Retinal pigment epithelial cell (primary cell): ENCODE measurements around the gene PYHIN1.

Source experiments
- DNase-seq: peaks from one replicate; pipeline ENCODE4 v3.0.0-alpha.2; 2010; ENCODE audit warnings: low read depth
- H3K4me3 ChIP-seq: 2 replicates; pipeline ENCODE4 v1.5.1; 2011; ENCODE audit warnings: mild to moderate bottlenecking, low read length, control low read depth, moderate library complexity
- TF ChIP-seq, protein P1 (sequence below): conservative IDR thresholded peaks from 2 replicates; pipeline ENCODE4 v1.5.1; 2011; ENCODE audit warnings: low read depth, low read length, control low read depth, inconsistent platforms

PYHIN1 gene

DNA sequence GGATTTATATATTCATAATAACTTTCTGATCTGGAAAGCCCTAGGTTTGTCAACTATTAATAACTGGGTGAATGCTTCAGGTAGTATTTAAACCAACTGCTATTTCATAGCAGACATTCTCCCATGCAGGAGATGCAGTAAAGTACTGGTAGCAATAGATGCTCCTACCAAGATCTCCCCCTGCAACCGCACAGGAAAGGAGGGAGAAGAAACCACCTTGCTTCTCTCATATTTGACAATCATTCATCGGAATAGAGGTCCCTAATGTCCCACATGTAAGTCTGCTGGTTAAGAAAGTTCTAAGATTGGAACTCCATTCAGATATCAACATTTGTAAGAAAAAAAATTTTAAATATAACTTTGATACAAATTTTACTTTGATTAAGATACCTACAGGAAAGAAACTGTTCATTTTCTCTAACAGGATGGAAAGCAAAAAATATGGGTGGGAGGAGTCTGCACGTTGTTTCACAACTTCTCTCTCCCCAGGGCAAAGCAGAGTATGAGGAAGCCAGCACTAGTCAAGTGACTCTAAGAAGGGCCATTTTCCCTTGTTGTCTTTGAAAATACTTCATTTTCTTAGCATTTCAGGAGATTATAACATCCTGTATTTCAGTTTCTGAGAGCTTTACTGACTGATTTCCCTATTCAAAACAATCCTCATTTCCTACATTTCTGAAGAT lies at the start of gene PYHIN1:
Gene PYHIN1 (plus strand): TSS at position 498 of the 683 bp plus-strand sequence. CDS start 5,359 bp downstream, outside the sequence.
- DNase-seq: no peak
- no peak within 1 kb of the TSS for H3K4me3 ChIP-seq
- TF ChIP-seq, protein P1, sequence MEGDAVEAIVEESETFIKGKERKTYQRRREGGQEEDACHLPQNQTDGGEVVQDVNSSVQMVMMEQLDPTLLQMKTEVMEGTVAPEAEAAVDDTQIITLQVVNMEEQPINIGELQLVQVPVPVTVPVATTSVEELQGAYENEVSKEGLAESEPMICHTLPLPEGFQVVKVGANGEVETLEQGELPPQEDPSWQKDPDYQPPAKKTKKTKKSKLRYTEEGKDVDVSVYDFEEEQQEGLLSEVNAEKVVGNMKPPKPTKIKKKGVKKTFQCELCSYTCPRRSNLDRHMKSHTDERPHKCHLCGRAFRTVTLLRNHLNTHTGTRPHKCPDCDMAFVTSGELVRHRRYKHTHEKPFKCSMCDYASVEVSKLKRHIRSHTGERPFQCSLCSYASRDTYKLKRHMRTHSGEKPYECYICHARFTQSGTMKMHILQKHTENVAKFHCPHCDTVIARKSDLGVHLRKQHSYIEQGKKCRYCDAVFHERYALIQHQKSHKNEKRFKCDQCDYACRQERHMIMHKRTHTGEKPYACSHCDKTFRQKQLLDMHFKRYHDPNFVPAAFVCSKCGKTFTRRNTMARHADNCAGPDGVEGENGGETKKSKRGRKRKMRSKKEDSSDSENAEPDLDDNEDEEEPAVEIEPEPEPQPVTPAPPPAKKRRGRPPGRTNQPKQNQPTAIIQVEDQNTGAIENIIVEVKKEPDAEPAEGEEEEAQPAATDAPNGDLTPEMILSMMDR: no peak

DNA sequence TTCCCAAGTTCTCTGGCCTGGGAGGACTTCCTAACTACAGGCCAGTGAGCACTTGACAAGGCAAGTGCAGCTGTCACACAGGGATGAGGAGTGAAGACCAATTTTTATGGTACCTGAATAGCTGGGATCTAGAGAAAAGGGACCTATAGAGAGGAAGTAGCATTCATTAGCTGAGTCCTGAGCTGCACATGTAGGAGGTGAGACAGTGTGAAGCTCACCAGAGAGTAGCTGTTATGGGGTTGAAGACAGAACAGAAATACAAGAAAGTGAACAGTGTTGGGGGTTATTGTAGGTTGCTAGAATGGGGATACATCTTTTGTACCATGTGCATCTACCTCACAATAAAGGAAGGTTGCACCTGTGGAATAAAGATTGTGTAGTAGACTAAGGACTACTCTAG lies 37.7 kb upstream of the PYHIN1 start:
- TF ChIP-seq, protein P1: no peak
- no peak for DNase-seq
- no peak overlapping the region for H3K4me3 ChIP-seq

DNA sequence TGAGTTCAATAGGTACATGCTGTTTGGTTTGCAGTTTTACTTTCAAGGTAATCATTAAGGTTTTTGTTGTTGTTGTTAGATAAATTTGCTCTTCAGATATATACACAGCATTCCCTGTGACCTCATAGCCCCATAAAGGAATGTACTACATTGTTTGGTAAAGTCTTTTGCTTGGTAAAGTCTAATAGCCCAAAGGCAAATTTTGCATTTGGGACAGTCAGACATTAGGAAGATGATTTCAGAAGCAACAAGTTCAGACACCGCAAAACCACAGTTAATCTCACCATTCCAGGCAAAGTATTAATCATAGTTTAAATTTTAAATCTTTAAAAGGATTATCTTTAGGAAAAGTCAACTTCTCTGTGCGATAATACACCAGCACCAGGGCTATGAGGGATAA lies 32.6 kb upstream of the PYHIN1 start:
- TF ChIP-seq, protein P1: no peak
- no peak for DNase-seq
- no peak overlapping the region for H3K4me3 ChIP-seq

DNA sequence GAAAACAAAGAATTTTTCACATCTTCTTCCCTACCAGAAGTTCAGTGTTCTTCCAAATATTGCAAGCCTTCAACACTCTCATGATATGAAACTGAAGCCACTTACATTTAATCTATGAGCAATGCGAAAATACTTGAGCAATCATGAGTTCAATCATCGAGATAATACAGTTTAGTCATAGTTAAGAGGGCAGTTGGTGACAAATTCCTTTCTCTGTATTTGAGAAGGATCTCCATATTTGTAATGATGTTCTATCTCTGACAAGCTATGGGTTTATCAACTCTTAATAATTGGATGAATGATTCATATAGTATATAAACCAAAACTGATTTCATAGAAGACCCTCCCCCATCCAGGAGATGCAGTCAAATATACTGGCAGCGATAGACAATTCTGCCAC lies 29.7 kb upstream of the PYHIN1 start:
- H3K4me3 ChIP-seq: no peak overlapping the region
- no peak for DNase-seq
- TF ChIP-seq, protein P1: no peak

- DNase-seq: no peak
- TF ChIP-seq, protein P1: no peak
These were observed 15.3 kb upstream of the PYHIN1 start for GRCh38 chr1:158916085-158916484.

DNA sequence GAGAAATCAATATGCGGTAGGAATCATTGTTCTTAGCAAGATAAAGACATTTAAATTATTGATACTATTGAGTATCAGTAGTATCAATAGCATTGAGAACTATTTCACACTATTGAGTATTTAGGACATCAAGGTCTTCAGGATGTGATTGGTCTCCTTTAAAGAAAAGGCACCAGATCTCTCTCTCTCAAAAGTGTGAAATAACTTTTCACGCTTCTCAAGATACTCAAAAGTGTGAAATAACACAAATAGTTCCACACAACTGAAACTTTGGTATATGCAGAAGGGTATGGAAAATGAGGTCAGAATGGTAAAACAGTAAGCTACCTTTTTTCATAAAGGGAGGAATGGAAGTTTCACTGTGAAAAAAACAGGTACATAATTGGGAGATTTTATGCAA lies 6.7 kb upstream of the PYHIN1 start:
- TF ChIP-seq, protein P1: no peak
- DNase-seq: no peak
- H3K4me3 ChIP-seq: no peak overlapping the region

More at GRCh38 chr1:158916085-158916484, 15.3 kb upstream of the PYHIN1 start:
- no peak overlapping the region for H3K4me3 ChIP-seq

DNA sequence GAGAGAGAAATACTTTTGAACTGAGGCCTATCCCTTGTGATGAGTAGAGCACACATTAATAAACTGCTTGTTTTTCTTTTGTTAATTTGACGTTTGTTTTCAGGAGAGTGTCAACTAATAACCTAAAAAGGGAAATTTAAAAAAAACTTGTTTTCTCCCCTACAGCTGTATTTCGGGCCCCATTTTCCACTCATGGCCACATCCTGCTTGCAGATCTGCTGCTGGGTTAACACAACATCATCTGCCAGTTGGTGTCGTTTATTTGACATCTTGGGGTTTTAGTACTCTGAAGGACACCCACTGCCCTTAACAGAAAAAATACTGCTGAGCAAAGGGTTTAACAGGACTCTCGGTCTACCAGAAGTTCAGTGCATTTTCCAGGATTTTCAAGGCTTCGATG lies 848 bp upstream of the PYHIN1 start:
- TF ChIP-seq, protein P1: no peak
- DNase-seq: no peak
- no peak overlapping the region for H3K4me3 ChIP-seq
